OCI-LY7 (cell line): ENCODE measurements around the gene GNAL. TPM values are rescaled to one million over a fixed set of nuclear protein-coding genes. Genes with fewer than 3 reads are reported as not detected.

Source experiments
- BruUV-seq: library from RNA; stranded (reverse); fragments of 400-500 nt; replicated peaks from 2 replicates; lab custom pipeline; 2021; lab: Mats Ljungman, UMichigan
- CTCF ChIA-PET: fragments of 300-600 bp; sonication (Branson Sonifier 250); formaldehyde crosslinking; loops from one replicate; lab custom pipeline; 2022; ENCODE audit warnings: antibody characterized with exemption; ENCODE audit not compliant: unreplicated experiment; lab: Charles Lee
- POLR2A ChIA-PET: fragments of 300-600 bp; sonication (Branson Sonifier 250); formaldehyde crosslinking; loops from one replicate; lab custom pipeline; 2022; ENCODE audit warnings: antibody characterized with exemption; lab: Charles Lee
- DNase-seq: peaks from one replicate; pipeline ENCODE4 v3.0.0-alpha.2; 2015; ENCODE audit warnings: low spot score
- H2AFZ ChIP-seq: fragments of 200-600 bp; sonication (generic), shearing (Covaris generic); 2 replicates; pipeline ENCODE4 v1.6.1; 2014; ENCODE audit warnings: mild to moderate bottlenecking, antibody characterized with exemption, low read length, moderate library complexity
- H3K27ac ChIP-seq: fragments of 200-600 bp; sonication (generic); 2 replicates; pipeline ENCODE4 v1.5.1; 2014; ENCODE audit warnings: mixed run types, low read depth, mild to moderate bottlenecking, moderate library complexity, low read length, inconsistent platforms; ENCODE audit not compliant: poor library complexity, severe bottlenecking
- H3K36me3 ChIP-seq: fragments of 200-600 bp; sonication (generic); 2 replicates; pipeline ENCODE4 v1.6.1; 2014; ENCODE audit warnings: mild to moderate bottlenecking, antibody characterized with exemption, low read length, moderate library complexity, mixed read lengths; ENCODE audit not compliant: insufficient read depth
- H3K4me1 ChIP-seq: fragments of 200-600 bp; sonication (generic); 2 replicates; pipeline ENCODE4 v1.5.1; 2014; ENCODE audit warnings: mild to moderate bottlenecking, low read length; ENCODE audit not compliant: insufficient read depth, poor library complexity, severe bottlenecking
- H3K4me2 ChIP-seq: fragments of 200-600 bp; sonication (generic); 2 replicates; pipeline ENCODE4 v1.6.1; 2014; ENCODE audit warnings: mild to moderate bottlenecking, low read length
- H3K4me3 ChIP-seq: fragments of 200-600 bp; sonication (generic); 2 replicates; pipeline ENCODE4 v1.5.1; 2014; ENCODE audit warnings: mild to moderate bottlenecking, low read depth, low read length; ENCODE audit not compliant: poor library complexity, severe bottlenecking
- H3K79me2 ChIP-seq: fragments of 200-600 bp; sonication (generic); 2 replicates; pipeline ENCODE4 v1.6.1; 2016; ENCODE audit warnings: low read depth, mild to moderate bottlenecking, low read length, moderate library complexity, mixed read lengths; ENCODE audit not compliant: insufficient read depth
- H3K9me2 ChIP-seq: fragments of 200-600 bp; sonication (generic); 2 replicates; pipeline ENCODE4 v1.6.1; 2016; ENCODE audit warnings: mild to moderate bottlenecking, low read length, mixed read lengths; ENCODE audit not compliant: insufficient read depth
- H3K9me3 ChIP-seq: fragments of 200-600 bp; sonication (generic); 2 replicates; pipeline ENCODE4 v1.6.1; 2014; ENCODE audit warnings: mild to moderate bottlenecking, mixed run types, low read length, mixed read lengths
- H4K20me1 ChIP-seq: fragments of 200-600 bp; sonication (generic); 2 replicates; pipeline ENCODE4 v1.6.1; 2014; ENCODE audit warnings: mild to moderate bottlenecking, antibody characterized with exemption, low read length, moderate library complexity, mixed read lengths; ENCODE audit not compliant: insufficient read depth
- CTCF ChIP-seq: fragments of 200-600 bp; sonication (generic); conservative IDR thresholded peaks from 2 replicates; pipeline ENCODE4 v1.5.1; 2014; ENCODE audit warnings: mild to moderate bottlenecking, antibody characterized with exemption, low read length, moderate library complexity, mixed read lengths
- EZH2phosphoT487 ChIP-seq: fragments of 200-600 bp; sonication (generic); IDR thresholded peaks from 2 replicates; pipeline ENCODE4 v1.6.1; 2018; ENCODE audit warnings: low read depth, borderline replicate concordance, mild to moderate bottlenecking, mixed run types, antibody characterized with exemption, low read length, moderate library complexity, mixed read lengths
- intact Hi-C: fragments of 100-400 bp; cut with micrococcal nuclease; formaldehyde crosslinking; loops from one replicate; pipeline ENCODE4 v1.10.0; 2022; ENCODE audit not compliant: unreplicated experiment
- total RNA-seq, 2 experiments: library from RNA; depleted of rRNA in 1 of 2; stranded (reverse); fragments of >200 nt in 1 of 2; shearing (Covaris generic) in 1 of 2; gene quantifications; 2 replicates each; pipeline ENCODE4 v1.2.3, GENCODE V29; 2014 to 2022

The GNAL gene
- total RNA-seq, 2 experiments from 2014 or later = 0.03 to 0.25 TPM

GRCh38 chr18:11821643-11822237 lies 132.7 kb downstream of the GNAL start:
- intact Hi-C loops = no loop called here
- Histone ChIP-seq H2AFZ (no peak overlapping the region), H3K36me3 (no peaks in the 10 kb centered on the region), H3K4me3 (no peak overlapping the region), H4K20me1 (no peaks in the 10 kb centered on the region), H3K4me2 (no peak overlapping the region), H3K4me1 (no peaks in the 10 kb centered on the region), H3K79me2 (no peaks in the 10 kb centered on the region), H3K9me2 (no peaks in the 10 kb centered on the region), H3K27ac (no peak overlapping the region), H3K9me3 (no peaks in the 10 kb centered on the region)
- no peak for DNase-seq
- CTCF ChIA-PET = no interaction called here
- no peak for TF ChIP-seq EZH2phosphoT487
- no peak for TF ChIP-seq CTCF
- no TSS peak for BruUV-seq
- POLR2A ChIA-PET = no interaction called here

- Histone ChIP-seq H3K27ac (no peak overlapping the region), H3K4me3 (no peak overlapping the region), H3K36me3 (no peaks in the 10 kb centered on the region), H3K9me2 (no peaks in the 10 kb centered on the region), H3K4me1 (no peaks in the 10 kb centered on the region), H3K9me3 (no peaks in the 10 kb centered on the region), H2AFZ (no peak overlapping the region), H4K20me1 (no peaks in the 10 kb centered on the region), H3K4me2 (no peak overlapping the region), H3K79me2 (no peaks in the 10 kb centered on the region)
- intact Hi-C loops = no loop called here
- ChIA-PET CTCF (no interaction called here), POLR2A (interaction anchor here (0.7 kb wide), 2 partner anchors 83 to 569 kb away, joined by 3 to 4 read pairs; no protein-coding TSS in a partner anchor)
- DNase-seq = no peak
- BruUV-seq = no TSS peak
- TF ChIP-seq EZH2phosphoT487 = no peak
Observed at GRCh38 chr18:11823545-11823944, 134.5 kb downstream of the GNAL start.

- Histone ChIP-seq H3K9me2 (no peaks in the 10 kb centered on the region), H3K27ac (no peak overlapping the region), H3K4me2 (no peak overlapping the region), H2AFZ (no peak overlapping the region), H3K4me3 (no peak overlapping the region), H3K9me3 (0 out of 2 replicates have a peak, but pooled peaks cover 3% of the 10 kb centered on the region), H3K79me2 (no peaks in the 10 kb centered on the region), H3K36me3 (no peaks in the 10 kb centered on the region), H4K20me1 (no peaks in the 10 kb centered on the region), H3K4me1 (no peaks in the 10 kb centered on the region)
- TF ChIP-seq CTCF = no peak
- no peak for TF ChIP-seq EZH2phosphoT487
- intact Hi-C loops = no loop called here
- peak; percentile 7 for DNase-seq
- ChIA-PET POLR2A (no interaction called here), CTCF (no interaction called here)
- BruUV-seq = no TSS peak
Observed at GRCh38 chr18:11826836-11827235, 137.8 kb downstream of the GNAL start.
